Stimulated activated memory B cell treated with anti-CD40 and anti-IgM and Interleukin-4, amounts not matched to agents 10 μg/mL and 1 μg/mL and 100 μg/mL, for 72 hours (primary cell): ENCODE measurements around the gene RTEL1.
"Not testable (repeated sequence)": the region's sequence is repeated elsewhere in the genome, so short reads cannot be mapped to it uniquely, and the experiment has no call there.

Source experiments
- ATAC-seq: fragments of 150-1000 bp; cut with Tn5 transposase; 2 replicates; pipeline ENCODE4 v1.10.0; 2021
- H3K27ac Mint-ChIP-seq: one replicate; pipeline ENCODE4 v1.8.0; 2022; ENCODE audit warnings: mild to moderate bottlenecking, mixed read lengths
- H3K27me3 Mint-ChIP-seq: one replicate; pipeline ENCODE4 v1.8.0; 2022; ENCODE audit warnings: mixed read lengths
- H3K36me3 Mint-ChIP-seq: one replicate; pipeline ENCODE4 v1.8.0; 2022; ENCODE audit warnings: mixed read lengths
- H3K4me1 Mint-ChIP-seq: one replicate; pipeline ENCODE4 v1.8.0; 2022; ENCODE audit warnings: mixed read lengths
- H3K4me3 Mint-ChIP-seq: one replicate; pipeline ENCODE4 v1.8.0; 2022; ENCODE audit warnings: mild to moderate bottlenecking, moderate library complexity, mixed read lengths
- H3K9me3 Mint-ChIP-seq: one replicate; pipeline ENCODE4 v1.8.0; 2022; ENCODE audit warnings: mixed read lengths

RTEL1 gene

GRCh38 chr20:63657937-63658748 lies at the start of gene RTEL1:
RTEL1 (plus strand) TSS chr20:63658312; CDS start chr20:63659403, 1,091 bp downstream.
- H3K27me3 Mint-ChIP-seq, result peaks cover 29% of the 10 kb centered on the region
- peak within 1 kb of the TSS; percentile 94 for H3K4me3 Mint-ChIP-seq
- peaks cover 34% of the 10 kb centered on the region for H3K4me1 Mint-ChIP-seq
- peak; percentile 93 for ATAC-seq
- H3K36me3 Mint-ChIP-seq, result peaks cover 7% of the 10 kb centered on the region
- H3K9me3 Mint-ChIP-seq, result no peaks in the 10 kb centered on the region
- peak within 1 kb of the TSS; percentile 86 for H3K27ac Mint-ChIP-seq

- H3K27ac Mint-ChIP-seq, result no peak overlapping the region
- H3K4me3 Mint-ChIP-seq, result no peak overlapping the region
- H3K36me3 Mint-ChIP-seq, result peaks cover 43% of the 10 kb centered on the region
- H3K27me3 Mint-ChIP-seq, result no peaks in the 10 kb centered on the region
- no peak for ATAC-seq
- peaks cover 14% of the 10 kb centered on the region for H3K4me1 Mint-ChIP-seq
- H3K9me3 Mint-ChIP-seq, result no peaks in the 10 kb centered on the region
Measured at GRCh38 chr20:63610581-63611435, 47.3 kb upstream of the RTEL1 start.

- ATAC-seq, result no peak
- Mint-ChIP-seq H3K9me3 (no peaks in the 10 kb centered on the region), H3K4me1 (peaks cover 11% of the 10 kb centered on the region), H3K36me3 (peaks cover 50% of the 10 kb centered on the region), H3K27ac (no peak overlapping the region), H3K27me3 (no peaks in the 10 kb centered on the region), H3K4me3 (no peak overlapping the region)
Measured at GRCh38 chr20:63611646-63612045, 46.5 kb upstream of the RTEL1 start.

GRCh38 chr20:63612276-63612931 lies 45.7 kb upstream of the RTEL1 start:
- no peak overlapping the region for H3K27ac Mint-ChIP-seq
- ATAC-seq, result no peak

GRCh38 chr20:63613863-63614594 lies 44.1 kb upstream of the RTEL1 start:
- Mint-ChIP-seq H3K36me3 (peaks cover 62% of the 10 kb centered on the region), H3K4me1 (peaks cover 17% of the 10 kb centered on the region), H3K27ac (peak overlapping the region; percentile 40)
- H3K4me3 Mint-ChIP-seq, H3K9me3 Mint-ChIP-seq, ATAC-seq, H3K27me3 Mint-ChIP-seq: not testable (repeated sequence)

More at GRCh38 chr20:63612276-63612931, 45.7 kb upstream of the RTEL1 start:
- Mint-ChIP-seq H3K27me3 (no peaks in the 10 kb centered on the region), H3K36me3 (peaks cover 58% of the 10 kb centered on the region), H3K4me3 (no peak overlapping the region), H3K9me3 (no peaks in the 10 kb centered on the region), H3K4me1 (peaks cover 14% of the 10 kb centered on the region)

- H3K27me3 Mint-ChIP-seq, result no peaks in the 10 kb centered on the region
- peak overlapping the region; percentile 73 for H3K27ac Mint-ChIP-seq
- H3K36me3 Mint-ChIP-seq, result peaks cover 63% of the 10 kb centered on the region
- no peak overlapping the region for H3K4me3 Mint-ChIP-seq
- H3K4me1 Mint-ChIP-seq, result peaks cover 35% of the 10 kb centered on the region
- peak; percentile 41 for ATAC-seq
- H3K9me3 Mint-ChIP-seq, result no peaks in the 10 kb centered on the region
Measured at GRCh38 chr20:63617092-63617875, 40.8 kb upstream of the RTEL1 start.

- ATAC-seq, result no peak
- H3K36me3 Mint-ChIP-seq, result peaks cover 63% of the 10 kb centered on the region
- H3K27ac Mint-ChIP-seq, result peak overlapping the region; percentile 73
Measured at GRCh38 chr20:63617876-63618265, 40.2 kb upstream of the RTEL1 start.

GRCh38 chr20:63618291-63618980 lies 39.7 kb upstream of the RTEL1 start:
- Mint-ChIP-seq H3K4me1 (peaks cover 42% of the 10 kb centered on the region), H3K27me3 (no peaks in the 10 kb centered on the region), H3K9me3 (no peaks in the 10 kb centered on the region), H3K36me3 (peaks cover 61% of the 10 kb centered on the region), H3K4me3 (no peak overlapping the region), H3K27ac (no peak overlapping the region)
- ATAC-seq, result no peak

More at GRCh38 chr20:63617876-63618265, 40.2 kb upstream of the RTEL1 start:
- H3K4me3 Mint-ChIP-seq, result no peak overlapping the region
- H3K9me3 Mint-ChIP-seq, result no peaks in the 10 kb centered on the region
- peaks cover 41% of the 10 kb centered on the region for H3K4me1 Mint-ChIP-seq
- no peaks in the 10 kb centered on the region for H3K27me3 Mint-ChIP-seq

- H3K27me3 Mint-ChIP-seq, result no peaks in the 10 kb centered on the region
- H3K36me3 Mint-ChIP-seq, result peaks cover 55% of the 10 kb centered on the region
- peak overlapping the region; percentile 41 for H3K4me3 Mint-ChIP-seq
- ATAC-seq, result no peak
- peaks cover 42% of the 10 kb centered on the region for H3K4me1 Mint-ChIP-seq
- no peaks in the 10 kb centered on the region for H3K9me3 Mint-ChIP-seq
- peak overlapping the region; percentile 56 for H3K27ac Mint-ChIP-seq
Measured at GRCh38 chr20:63619086-63619485, 39.0 kb upstream of the RTEL1 start.

- no peak for ATAC-seq
- peaks cover 44% of the 10 kb centered on the region for H3K4me1 Mint-ChIP-seq
- H3K27ac Mint-ChIP-seq, result peak overlapping the region; percentile 56
- no peak overlapping the region for H3K4me3 Mint-ChIP-seq
- no peaks in the 10 kb centered on the region for H3K9me3 Mint-ChIP-seq
- H3K27me3 Mint-ChIP-seq, result no peaks in the 10 kb centered on the region
- peaks cover 50% of the 10 kb centered on the region for H3K36me3 Mint-ChIP-seq
Measured at GRCh38 chr20:63619505-63619904, 38.6 kb upstream of the RTEL1 start.

GRCh38 chr20:63620991-63621390 lies 37.1 kb upstream of the RTEL1 start:
- peaks cover 59% of the 10 kb centered on the region for H3K4me1 Mint-ChIP-seq
- no peaks in the 10 kb centered on the region for H3K9me3 Mint-ChIP-seq
- no peak overlapping the region for H3K4me3 Mint-ChIP-seq
- peaks cover 38% of the 10 kb centered on the region for H3K36me3 Mint-ChIP-seq
- no peak for ATAC-seq
- no peaks in the 10 kb centered on the region for H3K27me3 Mint-ChIP-seq
- peak overlapping the region; percentile 56 for H3K27ac Mint-ChIP-seq

- Mint-ChIP-seq H3K4me3 (no peak overlapping the region), H3K9me3 (no peaks in the 10 kb centered on the region), H3K4me1 (peaks cover 54% of the 10 kb centered on the region), H3K36me3 (peaks cover 26% of the 10 kb centered on the region), H3K27me3 (no peaks in the 10 kb centered on the region), H3K27ac (peak overlapping the region; percentile 36)
- no peak for ATAC-seq
Measured at GRCh38 chr20:63622096-63622495, 36.0 kb upstream of the RTEL1 start.

- peaks cover 50% of the 10 kb centered on the region for H3K4me1 Mint-ChIP-seq
- peak overlapping the region; percentile 36 for H3K27ac Mint-ChIP-seq
Measured at GRCh38 chr20:63622732-63623131, 35.4 kb upstream of the RTEL1 start.

More at GRCh38 chr20:63622732-63623131, 35.4 kb upstream of the RTEL1 start:
- Mint-ChIP-seq H3K9me3 (no peaks in the 10 kb centered on the region), H3K27me3 (no peaks in the 10 kb centered on the region), H3K4me3 (no peak overlapping the region), H3K36me3 (peaks cover 23% of the 10 kb centered on the region)
- no peak for ATAC-seq
